OCI-LY3 (cell line): ENCODE measurements around the gene SLC25A21.

Experiments
- CTCF ChIP-seq: fragments of 200-600, 300-600 bp; sonication (generic); IDR thresholded peaks from 2 replicates; pipeline ENCODE4 v1.5.1; 2014; ENCODE audit warnings: antibody characterized with exemption, low read length, low read depth
- EZH2phosphoT487 ChIP-seq: fragments of 200-600 bp; shearing (Covaris generic); IDR thresholded peaks from 2 replicates; pipeline ENCODE4 v1.6.1; 2018; ENCODE audit warnings: antibody characterized with exemption, mixed run types, low read depth

- TF ChIP-seq CTCF (no peak), EZH2phosphoT487 (no peak)
Observed at GRCh38 chr14:37170993-37171392, 1.4 kb downstream of the SLC25A21 start.
